Right kidney (tissue), 1 donor: Measurements from ENCODE around the gene MACROH2A1.

Source experiments
- DNase-seq: peaks from one replicate; pipeline ENCODE4 v3.0.0-alpha.2; 2016

Gene MACROH2A1

GRCh38 chr5:135399794-135400542 lies 937 bp upstream of the MACROH2A1 start:
- DNase-seq, result no peak

DNA sequence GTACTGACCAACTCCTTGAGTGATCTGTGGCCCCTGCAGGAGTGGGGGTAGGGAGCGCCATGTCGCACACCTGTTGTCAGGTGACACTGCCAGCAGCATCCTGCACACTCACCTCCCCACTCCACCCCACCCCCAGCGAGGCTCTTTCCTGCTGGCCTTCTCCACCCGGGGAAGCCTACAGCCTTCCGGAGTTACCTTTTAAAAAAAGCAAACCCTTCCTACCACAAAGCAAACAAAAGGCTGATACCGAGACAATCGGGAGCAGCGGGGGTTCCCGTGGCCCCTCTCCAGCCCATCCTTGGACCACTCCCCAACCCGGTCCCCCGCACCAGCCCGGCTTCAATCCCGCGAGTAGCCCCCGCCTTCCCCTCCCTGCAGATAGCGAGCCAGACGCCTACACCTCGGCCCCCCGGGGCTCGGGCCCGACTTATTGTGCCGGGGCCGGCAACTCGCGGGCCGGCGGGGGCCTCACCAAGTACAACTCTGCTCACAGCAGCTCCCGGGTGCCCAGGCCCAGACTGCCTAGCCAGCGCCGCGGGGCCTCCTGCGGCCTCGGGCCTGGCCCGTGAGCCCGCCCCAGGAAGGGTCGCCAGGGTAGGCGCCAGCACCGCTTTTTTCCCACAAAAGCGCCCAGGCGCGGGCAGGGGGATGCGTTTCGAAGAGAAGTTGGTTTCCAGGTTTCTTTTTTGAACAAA lies 724 bp downstream of the MACROH2A1 start:
- DNase-seq, result peak; percentile 75

- no peak for DNase-seq
Measured at GRCh38 chr5:135397084-135397483, 1.9 kb downstream of the MACROH2A1 start.

- DNase-seq, result no peak
Measured at GRCh38 chr5:135396459-135397055, 2.5 kb downstream of the MACROH2A1 start.

GRCh38 chr5:135395866-135396265 lies 3.2 kb downstream of the MACROH2A1 start:
- DNase-seq, result no peak

GRCh38 chr5:135395451-135395850 lies 3.6 kb downstream of the MACROH2A1 start:
- no peak for DNase-seq

DNA sequence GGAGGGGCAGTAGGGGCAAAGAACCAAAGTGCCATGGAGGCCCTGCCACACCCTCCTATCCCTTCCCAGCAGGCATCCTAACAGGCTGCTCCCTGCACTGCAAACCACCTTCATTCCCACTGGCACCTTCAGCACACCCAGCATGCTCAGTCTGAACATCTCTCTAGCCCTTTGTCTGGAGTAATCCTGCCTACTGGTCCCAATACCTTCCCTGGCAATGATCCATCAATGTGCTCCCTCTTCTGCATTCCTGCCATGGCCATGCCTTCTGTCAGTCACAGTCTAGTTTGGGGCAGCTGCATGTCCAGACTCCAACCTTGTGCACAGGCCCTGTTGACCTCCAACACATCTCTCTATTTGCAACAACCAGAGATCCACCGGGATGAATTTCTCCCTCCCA lies 4.9 kb downstream of the MACROH2A1 start:
- DNase-seq, result no peak

GRCh38 chr5:135393691-135394090 lies 5.3 kb downstream of the MACROH2A1 start:
- no peak for DNase-seq

DNA sequence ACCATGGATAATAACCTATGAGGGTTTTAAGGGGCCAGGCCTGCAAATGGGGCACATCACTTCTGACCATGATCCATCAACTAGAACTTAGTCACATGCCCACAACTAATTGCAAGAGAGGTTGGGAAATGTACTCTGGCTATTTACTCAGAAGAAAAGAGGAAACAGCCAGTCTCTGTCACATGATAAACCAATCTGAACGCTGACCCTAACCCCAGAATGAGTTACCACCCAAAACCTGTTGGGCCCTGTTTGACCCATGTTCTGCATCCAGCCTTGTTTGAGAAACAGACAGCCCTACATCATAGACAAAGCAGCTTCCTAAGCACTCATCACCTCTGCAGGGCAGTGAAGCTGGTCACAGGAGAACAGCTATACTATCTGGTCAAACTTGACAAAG lies 5.8 kb downstream of the MACROH2A1 start:
- no peak for DNase-seq

DNA sequence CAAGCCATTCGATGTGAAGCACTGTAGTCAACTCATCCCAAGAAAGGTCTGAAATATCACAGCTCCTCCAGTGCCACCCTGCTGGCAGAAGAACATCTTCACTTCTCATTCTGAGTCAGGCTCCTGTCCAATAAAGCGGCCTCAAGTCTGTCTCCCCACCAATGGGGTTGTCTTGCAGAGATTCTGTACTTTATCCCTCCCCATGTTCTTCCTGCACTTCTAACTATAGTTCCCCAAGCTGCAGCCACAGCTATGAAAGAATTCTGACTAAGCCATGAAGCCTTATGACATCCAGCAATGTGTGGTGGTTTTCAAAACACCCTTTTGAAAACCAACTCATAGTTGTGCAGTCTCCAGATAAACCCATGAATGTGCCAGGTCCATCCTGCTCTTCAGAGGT lies 6.8 kb downstream of the MACROH2A1 start:
- DNase-seq, result no peak

DNA sequence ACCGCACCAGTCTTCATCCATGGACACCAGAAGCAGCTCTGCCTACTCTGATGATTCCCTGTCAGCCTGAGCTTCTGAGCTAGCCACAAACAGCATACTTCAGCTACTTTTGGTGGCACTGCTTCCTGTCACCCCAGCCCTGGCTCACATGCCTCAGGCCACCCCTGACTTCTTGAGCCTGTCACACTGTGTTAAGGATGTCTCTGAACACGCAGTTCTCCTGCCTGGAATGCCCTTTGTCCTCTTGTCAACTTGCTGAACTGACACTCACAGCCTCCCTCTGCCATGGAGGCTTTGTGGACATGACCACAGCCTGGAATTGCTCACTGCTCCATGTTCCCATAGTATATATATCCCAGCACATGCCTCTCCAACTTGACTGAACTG lies 7.2 kb downstream of the MACROH2A1 start:
- DNase-seq, result no peak

DNA sequence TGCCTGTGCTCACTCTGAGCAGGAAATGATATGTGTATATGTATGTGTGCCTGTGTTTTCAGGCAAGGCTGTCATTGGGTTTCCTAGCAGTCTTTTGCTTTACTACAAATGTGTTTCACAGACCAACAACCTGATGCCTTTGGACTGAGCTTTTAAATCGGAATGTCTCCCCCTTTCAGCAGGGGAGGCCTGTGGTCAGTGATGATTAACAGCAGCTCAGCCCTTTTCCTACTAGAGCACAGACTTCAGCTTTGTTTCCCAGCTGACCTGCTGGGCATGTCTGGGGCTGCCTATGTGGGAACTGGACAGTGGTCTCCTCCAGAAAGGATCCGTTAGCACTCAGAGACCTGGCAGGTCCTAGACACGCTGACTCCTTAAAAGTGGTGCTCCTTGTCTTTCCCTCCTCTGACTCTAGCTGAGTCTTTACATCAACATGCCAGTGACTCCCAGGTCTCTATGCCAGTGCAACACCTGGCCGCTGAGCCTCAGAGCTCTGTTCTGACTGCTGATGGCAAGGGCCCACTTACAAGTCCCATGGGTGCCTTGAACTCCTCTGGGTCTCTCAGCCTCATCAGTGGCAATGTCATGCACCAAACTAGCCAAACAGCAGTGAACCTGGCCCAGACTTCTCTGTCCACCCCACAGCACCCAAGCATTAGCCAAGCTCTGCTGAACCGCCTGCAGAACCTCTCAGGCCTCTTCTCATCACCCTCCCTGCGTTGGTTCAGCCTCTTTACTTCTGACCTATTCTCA lies 7.7 kb downstream of the MACROH2A1 start:
- no peak for DNase-seq

GRCh38 chr5:135388860-135389435 lies 10.1 kb downstream of the MACROH2A1 start:
- no peak for DNase-seq

DNA sequence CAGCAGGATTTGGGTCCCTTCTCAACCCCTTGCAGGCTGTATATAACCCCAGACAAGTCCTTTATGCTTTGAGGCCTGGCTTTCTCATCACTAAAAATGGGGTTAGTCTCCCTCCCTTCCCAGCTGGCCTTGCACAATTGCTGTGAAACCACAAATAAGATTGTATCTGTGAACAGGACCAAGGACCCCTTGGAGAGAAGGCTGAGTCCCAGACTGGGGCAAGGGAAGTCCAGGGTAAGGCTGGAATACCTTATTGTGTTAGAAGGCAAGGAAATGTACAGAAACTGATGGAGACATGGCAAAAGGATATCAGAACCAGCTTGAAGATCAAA lies 11.4 kb downstream of the MACROH2A1 start:
- DNase-seq, result no peak

DNA sequence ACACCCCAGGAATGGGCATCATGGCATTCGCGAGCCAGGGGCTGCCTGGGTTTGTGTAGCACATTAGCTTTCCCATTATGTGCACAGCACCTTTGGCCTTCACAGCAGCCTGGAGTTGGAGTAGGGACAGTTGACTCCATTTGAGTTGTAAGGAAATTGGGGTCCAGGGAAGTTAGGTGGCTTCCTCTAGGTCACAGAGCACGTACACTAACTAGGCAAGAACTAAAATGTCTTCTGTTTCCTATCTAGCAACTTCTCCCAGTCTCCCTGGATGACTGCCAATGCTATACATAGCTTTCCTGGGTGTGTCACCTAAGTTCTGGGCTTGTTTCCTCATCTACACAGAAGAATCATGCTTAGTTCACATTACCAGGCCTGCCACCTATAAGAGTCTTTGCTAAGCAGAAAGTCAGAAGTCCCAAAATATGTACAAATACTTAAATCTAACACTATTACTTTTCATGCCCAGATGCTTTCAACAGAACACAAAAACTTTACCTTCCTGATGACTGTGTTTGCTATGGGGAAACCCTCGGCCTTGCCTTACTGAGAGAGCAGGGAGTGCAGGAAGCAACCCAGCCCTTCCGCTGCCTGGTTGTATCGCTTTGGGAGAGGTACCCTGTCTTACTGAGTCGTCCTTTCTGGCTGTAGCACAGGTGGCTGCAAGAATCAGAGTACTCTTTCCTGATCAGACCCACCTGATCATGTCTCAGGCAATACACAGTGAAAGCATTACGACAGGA lies 12.0 kb downstream of the MACROH2A1 start:
- DNase-seq, result no peak

- DNase-seq, result no peak
Measured at GRCh38 chr5:135386096-135386495, 12.9 kb downstream of the MACROH2A1 start.

- no peak for DNase-seq
Measured at GRCh38 chr5:135385576-135385975, 13.5 kb downstream of the MACROH2A1 start.

GRCh38 chr5:135384898-135385297 lies 14.1 kb downstream of the MACROH2A1 start:
- DNase-seq, result no peak

DNA sequence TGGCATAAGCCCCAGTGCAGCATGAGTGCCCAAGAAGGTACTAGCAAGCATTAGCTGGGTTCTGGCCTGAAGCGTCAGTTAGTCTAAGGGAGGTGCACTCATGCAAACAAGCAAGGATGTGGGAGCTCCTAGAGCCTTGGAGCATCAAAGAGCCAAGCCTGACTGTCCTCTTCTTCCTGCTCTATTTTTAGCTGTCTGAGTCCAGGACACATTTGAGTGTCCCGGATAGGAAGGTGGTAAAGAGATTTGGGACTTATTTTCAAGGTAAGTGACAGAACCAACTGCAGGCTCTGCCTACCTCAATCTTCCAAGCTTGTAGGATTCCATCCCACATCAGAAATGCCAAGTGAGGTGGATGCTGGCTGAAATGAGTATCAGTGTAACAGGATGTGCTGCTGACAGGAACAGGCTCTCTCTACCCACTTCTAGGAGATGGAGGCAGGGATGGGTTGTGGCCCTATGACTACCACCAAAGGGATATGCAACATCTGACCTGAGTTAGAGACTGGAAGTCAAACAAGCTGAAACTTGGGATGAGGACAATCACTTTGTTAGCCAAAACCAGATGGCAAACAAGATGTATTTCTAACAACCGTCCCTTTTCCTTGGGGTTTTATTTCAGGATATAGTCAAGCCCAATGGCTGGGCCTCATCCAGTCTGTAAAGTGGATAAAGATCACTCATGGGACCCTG lies 15.1 kb downstream of the MACROH2A1 start:
- DNase-seq, result no peak

DNA sequence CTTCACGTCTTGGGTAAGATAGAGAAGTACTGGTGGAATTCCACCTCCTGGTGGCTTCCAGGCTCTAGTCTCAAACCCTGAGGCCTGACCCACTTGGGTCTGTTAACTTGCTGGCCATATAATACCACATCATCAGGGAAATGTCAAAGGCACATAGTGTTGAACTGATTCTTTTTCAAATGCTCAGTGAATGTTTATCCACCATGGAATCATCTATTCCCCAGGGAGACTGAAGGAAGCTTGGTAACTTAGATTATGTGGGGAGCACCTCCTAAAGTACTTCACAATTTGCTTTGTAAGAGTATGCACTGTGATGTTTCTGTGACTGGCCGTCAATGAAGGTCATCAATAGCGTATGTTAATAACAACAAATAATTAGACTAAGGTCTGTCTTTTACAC lies 16.1 kb downstream of the MACROH2A1 start:
- DNase-seq, result no peak

DNA sequence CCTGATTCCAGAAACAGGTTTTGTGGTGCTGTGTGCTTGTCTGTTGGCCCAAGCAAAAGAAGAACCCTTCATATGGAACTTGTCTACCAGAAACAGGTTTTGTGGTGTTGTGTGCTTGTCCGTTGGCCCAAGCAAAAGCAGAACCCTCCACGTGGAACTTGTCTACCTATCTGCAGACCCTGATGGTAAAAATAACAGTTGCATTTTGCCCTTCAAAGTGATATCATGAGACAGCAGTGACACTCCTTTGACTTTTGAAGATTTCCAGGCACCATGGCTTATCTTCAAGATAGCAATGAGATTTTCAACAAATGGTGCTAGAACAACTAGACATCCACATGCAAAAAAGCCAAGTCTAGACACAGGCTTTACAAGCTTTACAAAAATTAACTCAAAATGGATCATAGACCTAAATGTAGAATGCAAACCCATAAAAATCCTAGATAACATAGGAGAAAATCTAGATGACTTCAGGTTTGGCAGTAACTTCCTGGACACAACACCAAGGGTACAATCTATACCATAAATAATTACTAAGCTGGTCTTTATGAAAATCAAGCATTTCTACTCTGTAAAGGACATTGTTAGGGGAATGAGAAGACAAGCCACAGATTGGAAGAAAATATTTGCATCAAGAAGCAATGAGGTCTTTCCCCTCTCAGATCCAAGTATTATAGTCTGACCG lies 16.8 kb downstream of the MACROH2A1 start:
- DNase-seq, result no peak
